K562 (cell line): ENCODE results near the gene LACTB. TPM values are rescaled to one million over a fixed set of nuclear protein-coding genes. Genes with fewer than 3 reads are reported as not detected.
A peak's percentile ranks its signal among the peaks of the same experiment; 100 is the strongest.

ENCODE experiments used
- BCLAF1 ChIP-seq, 2 experiments: fragments of 450-650 bp in 1 of 2; IDR thresholded peaks; 2 replicates each; pipeline ENCODE4 v1.6.1; 2011 to 2017; ENCODE audit warnings: low read depth in 2 of 2, antibody characterized with exemption in 1 of 2, borderline replicate concordance in 1 of 2, low read length in 1 of 2, mild to moderate bottlenecking in 1 of 2, mixed read lengths in 1 of 2; ENCODE audit not compliant: control insufficient read depth in 1 of 2
- CXXC5 ChIP-seq: fragments of 250-450 bp; sonication (Bioruptor Pico); IDR thresholded peaks from 2 replicates; pipeline ENCODE4 v1.8.0; 2022; ENCODE audit warnings: inconsistent platforms, mild to moderate bottlenecking, moderate library complexity
- GABPB1 ChIP-seq: sonication (generic); formaldehyde crosslinking; IDR thresholded peaks from 2 replicates; pipeline ENCODE4 v1.8.0; 2022; ENCODE audit warnings: mild to moderate bottlenecking, missing genetic modification reagents
- MTA2 ChIP-seq: fragments of 450-650 bp; IDR thresholded peaks from 2 replicates; pipeline ENCODE4 v1.6.1; 2016; ENCODE audit warnings: low read depth
- ZNF318 ChIP-seq, 2 experiments: fragments of 450-650 bp; IDR thresholded peaks; 2 replicates each; pipeline ENCODE4 v1.6.1; 2016; ENCODE audit warnings: mild to moderate bottlenecking in 2 of 2, borderline replicate concordance in 1 of 2, low read depth in 1 of 2, moderate library complexity in 1 of 2
- polyA plus RNA-seq, 8 experiments: library from polyadenylated mRNA; depleted of rRNA in 4 of 8; stranded (reverse) in 5 of 8; unstranded in 3 of 8; fragments of >200 nt; fragmentation: Nextera tagmentation in 2 of 8; fragmentation: Illumina TruSeq in 1 of 8; extraction: Ambion mirVana in 2 of 8; extraction: Trizol in 1 of 8; gene quantifications; 2 replicates each; pipeline versions ENCODE4 v1.2.1 to v1.2.3, GENCODE V29; 2011 to 2014; ENCODE audit warnings: inconsistent platforms in 1 of 8, missing spikeins in 1 of 8
- total RNA-seq, 7 experiments: library from RNA; depleted of rRNA in 6 of 7; stranded (reverse); fragments of >200 nt in 6 of 7; fragmentation: Illumina TruSeq in 2 of 7; extraction: Trizol in 2 of 7; gene quantifications; 2 replicates each; pipeline versions ENCODE4 v1.2.1 to v1.2.3, GENCODE V29; 2011 to 2021; ENCODE audit warnings: low replicate concordance in 1 of 7
- TF ChIP-seq, protein P1 (sequence below): fragments of 450-650 bp; IDR thresholded peaks from 2 replicates; pipeline ENCODE4 v1.7.1; 2018; ENCODE audit warnings: mild to moderate bottlenecking, low read depth; ENCODE audit not compliant: partially characterized antibody
- TF ChIP-seq, protein P2 (sequence below): sonication (generic); formaldehyde crosslinking; IDR thresholded peaks from 2 replicates; pipeline ENCODE4 v1.8.1; 2023; ENCODE audit warnings: mild to moderate bottlenecking, missing genetic modification reagents
- TF ChIP-seq, protein P3 (sequence below): sonication (generic); formaldehyde crosslinking; IDR thresholded peaks from 2 replicates; pipeline ENCODE4 v1.8.0; 2022; ENCODE audit warnings: missing genetic modification reagents, mild to moderate bottlenecking, borderline replicate concordance

Gene LACTB
- total and polyA plus RNA-seq, 9 of the 15 experiments (the other 6 are each of a cell fraction or from before 2014, with no cell fraction given) = 3.1 to 15.5 (median 9.8) TPM

DNA sequence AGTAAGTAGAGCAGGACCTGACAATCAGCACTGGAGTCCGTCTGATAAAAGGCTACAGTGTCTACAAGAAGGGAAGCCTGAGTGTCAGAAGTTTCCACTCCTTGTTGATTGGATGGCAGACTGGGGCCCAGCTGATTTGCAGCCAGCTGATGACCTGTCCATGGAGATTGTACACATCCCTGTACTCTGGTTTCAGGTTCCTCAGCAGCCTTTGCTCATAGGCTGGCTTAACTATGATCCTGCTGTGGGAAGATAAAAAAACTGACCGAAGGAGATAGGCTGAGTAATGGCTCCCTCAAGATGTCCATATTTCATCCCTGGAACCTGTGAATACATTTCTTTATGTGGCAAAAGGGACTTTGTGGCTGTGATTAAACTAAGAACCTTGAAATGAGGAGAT, 11.7 kb upstream of the LACTB start (continued):
- TF ChIP-seq ZNF318 (IDR thresholded peaks at IDR 0.05; ENCODE audit: borderline replicate concordance in 1 of 2, low read depth in 1 of 2) = peak in 1 of 2 experiments; percentile 84; a peak in 2 of 4 replicates
- TF ChIP-seq, protein P1, sequence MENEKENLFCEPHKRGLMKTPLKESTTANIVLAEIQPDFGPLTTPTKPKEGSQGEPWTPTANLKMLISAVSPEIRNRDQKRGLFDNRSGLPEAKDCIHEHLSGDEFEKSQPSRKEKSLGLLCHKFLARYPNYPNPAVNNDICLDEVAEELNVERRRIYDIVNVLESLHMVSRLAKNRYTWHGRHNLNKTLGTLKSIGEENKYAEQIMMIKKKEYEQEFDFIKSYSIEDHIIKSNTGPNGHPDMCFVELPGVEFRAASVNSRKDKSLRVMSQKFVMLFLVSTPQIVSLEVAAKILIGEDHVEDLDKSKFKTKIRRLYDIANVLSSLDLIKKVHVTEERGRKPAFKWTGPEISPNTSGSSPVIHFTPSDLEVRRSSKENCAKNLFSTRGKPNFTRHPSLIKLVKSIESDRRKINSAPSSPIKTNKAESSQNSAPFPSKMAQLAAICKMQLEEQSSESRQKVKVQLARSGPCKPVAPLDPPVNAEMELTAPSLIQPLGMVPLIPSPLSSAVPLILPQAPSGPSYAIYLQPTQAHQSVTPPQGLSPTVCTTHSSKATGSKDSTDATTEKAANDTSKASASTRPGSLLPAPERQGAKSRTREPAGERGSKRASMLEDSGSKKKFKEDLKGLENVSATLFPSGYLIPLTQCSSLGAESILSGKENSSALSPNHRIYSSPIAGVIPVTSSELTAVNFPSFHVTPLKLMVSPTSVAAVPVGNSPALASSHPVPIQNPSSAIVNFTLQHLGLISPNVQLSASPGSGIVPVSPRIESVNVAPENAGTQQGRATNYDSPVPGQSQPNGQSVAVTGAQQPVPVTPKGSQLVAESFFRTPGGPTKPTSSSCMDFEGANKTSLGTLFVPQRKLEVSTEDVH = no peak
- TF ChIP-seq MTA2 = peak; percentile 86
- TF ChIP-seq GABPB1 (CRISPR knock-in tag) = no peak
- peak; percentile 39; the same call in 1 of the 2 replicates for TF ChIP-seq CXXC5
- TF ChIP-seq, protein P2, sequence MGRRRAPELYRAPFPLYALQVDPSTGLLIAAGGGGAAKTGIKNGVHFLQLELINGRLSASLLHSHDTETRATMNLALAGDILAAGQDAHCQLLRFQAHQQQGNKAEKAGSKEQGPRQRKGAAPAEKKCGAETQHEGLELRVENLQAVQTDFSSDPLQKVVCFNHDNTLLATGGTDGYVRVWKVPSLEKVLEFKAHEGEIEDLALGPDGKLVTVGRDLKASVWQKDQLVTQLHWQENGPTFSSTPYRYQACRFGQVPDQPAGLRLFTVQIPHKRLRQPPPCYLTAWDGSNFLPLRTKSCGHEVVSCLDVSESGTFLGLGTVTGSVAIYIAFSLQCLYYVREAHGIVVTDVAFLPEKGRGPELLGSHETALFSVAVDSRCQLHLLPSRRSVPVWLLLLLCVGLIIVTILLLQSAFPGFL = no peak
- TF ChIP-seq, protein P3, sequence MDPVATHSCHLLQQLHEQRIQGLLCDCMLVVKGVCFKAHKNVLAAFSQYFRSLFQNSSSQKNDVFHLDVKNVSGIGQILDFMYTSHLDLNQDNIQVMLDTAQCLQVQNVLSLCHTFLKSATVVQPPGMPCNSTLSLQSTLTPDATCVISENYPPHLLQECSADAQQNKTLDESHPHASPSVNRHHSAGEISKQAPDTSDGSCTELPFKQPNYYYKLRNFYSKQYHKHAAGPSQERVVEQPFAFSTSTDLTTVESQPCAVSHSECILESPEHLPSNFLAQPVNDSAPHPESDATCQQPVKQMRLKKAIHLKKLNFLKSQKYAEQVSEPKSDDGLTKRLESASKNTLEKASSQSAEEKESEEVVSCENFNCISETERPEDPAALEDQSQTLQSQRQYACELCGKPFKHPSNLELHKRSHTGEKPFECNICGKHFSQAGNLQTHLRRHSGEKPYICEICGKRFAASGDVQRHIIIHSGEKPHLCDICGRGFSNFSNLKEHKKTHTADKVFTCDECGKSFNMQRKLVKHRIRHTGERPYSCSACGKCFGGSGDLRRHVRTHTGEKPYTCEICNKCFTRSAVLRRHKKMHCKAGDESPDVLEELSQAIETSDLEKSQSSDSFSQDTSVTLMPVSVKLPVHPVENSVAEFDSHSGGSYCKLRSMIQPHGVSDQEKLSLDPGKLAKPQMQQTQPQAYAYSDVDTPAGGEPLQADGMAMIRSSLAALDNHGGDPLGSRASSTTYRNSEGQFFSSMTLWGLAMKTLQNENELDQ (CRISPR knock-in tag) = no peak
- TF ChIP-seq BCLAF1 (IDR thresholded peaks at IDR 0.05; ENCODE audit: borderline replicate concordance in 1 of 2, control insufficient read depth in 1 of 2, low read depth in 2 of 2, low read length in 1 of 2) = 0 out of 4 replicates have a peak, but pooled peaks of 1 of the 2 experiments have one; percentile 32
